Measurements from ENCODE around the gene PLA2G12B. TPM values are rescaled to one million over a fixed set of nuclear protein-coding genes. Genes with fewer than 3 reads are reported as not detected.
A peak's percentile ranks its signal among the peaks of the same experiment; 100 is the strongest.

Gene PLA2G12B
- total RNA-seq, 1 donor from 2014 or later, result not detected

DNA sequence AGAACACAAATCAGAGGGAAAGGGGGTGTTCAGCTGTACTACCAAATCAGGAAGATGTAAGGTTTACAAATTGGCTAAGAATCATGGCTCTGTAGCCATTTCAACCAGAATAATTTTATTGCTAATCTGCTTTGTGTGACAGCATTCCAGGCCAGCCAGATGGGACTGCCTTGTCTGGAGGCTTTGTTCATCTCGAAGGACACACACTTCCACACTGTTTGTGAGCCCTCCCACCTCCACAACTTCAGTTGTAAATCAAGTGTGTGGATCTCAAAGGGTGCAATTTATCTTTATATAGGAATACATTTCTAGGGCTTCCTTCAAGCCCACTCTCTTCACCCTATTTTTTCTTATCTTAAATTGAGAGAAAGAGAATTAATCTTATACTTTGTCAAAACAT lies 68.0 kb downstream of the PLA2G12B start:
- H3K27me3 ChIP-seq, result no peaks in the 10 kb centered on the region
- H3K27ac ChIP-seq, result peak overlapping the region in 1 of 2 donors; percentile 2
- DNase-seq (ENCODE audit: low spot score in 2 of 2), result no peak
- intact Hi-C loops (cut with DNase I), result no loop called here
- H3K4me1 ChIP-seq, result no peaks in the 10 kb centered on the region
- peaks cover 7 to 21% of the 10 kb centered on the region in 2 donors for H3K36me3 ChIP-seq
- no peak for TF ChIP-seq CTCF (IDR thresholded peaks at IDR 0.05)
- H3K4me3 ChIP-seq, result no peak overlapping the region
- no peaks in the 10 kb centered on the region for H3K9me3 ChIP-seq

DNA sequence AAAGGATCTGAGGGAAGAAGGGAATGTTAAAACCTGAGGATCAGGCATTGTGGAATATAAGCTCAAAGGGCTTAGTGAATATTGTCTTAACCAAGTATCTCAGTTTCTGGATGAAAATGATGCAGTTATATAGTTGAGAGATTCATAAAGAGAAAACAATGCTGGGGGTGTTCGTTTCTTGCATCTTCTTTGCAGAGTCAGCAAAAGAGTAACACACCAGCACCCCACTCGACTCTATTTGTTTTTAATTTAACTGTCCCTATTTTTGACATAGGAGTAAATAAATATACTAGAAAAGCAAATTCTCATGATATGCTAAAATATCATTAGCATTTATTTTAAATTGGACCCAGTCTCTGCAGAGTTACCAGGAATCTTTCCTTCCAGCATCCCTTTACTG lies 68.7 kb downstream of the PLA2G12B start:
- no peak overlapping the region for H3K27ac ChIP-seq
- H3K9me3 ChIP-seq, result no peaks in the 10 kb centered on the region
- no peaks in the 10 kb centered on the region for H3K4me1 ChIP-seq
- H3K4me3 ChIP-seq, result no peak overlapping the region
- no peaks in the 10 kb centered on the region for H3K27me3 ChIP-seq
- DNase-seq (ENCODE audit: low spot score in 2 of 2), result no peak
- no peak for TF ChIP-seq CTCF (IDR thresholded peaks at IDR 0.05)
- peaks cover 7 to 21% of the 10 kb centered on the region in 2 donors for H3K36me3 ChIP-seq
- intact Hi-C loops (cut with DNase I), result no loop called here

Other genes with a start within 250 kb of the PLA2G12B start
- gene OIT3, start 61.1 kb downstream of the PLA2G12B start, total RNA-seq, result not detected
- gene P4HA1, start 142.1 kb upstream of the PLA2G12B start, total RNA-seq, result 6.9 TPM
- gene NUDT13, start 155.6 kb upstream of the PLA2G12B start, total RNA-seq, result 7.6 TPM
- gene ECD, start 213.2 kb upstream of the PLA2G12B start, total RNA-seq, result 6.2 TPM
- gene FAM149B1, start 213.3 kb upstream of the PLA2G12B start, total RNA-seq, result 19.4 TPM

Measured in ascending aorta (tissue), 2 donors.